Mesenchymal stem cell (in vitro differentiated cells and primary cell): Measurements from ENCODE around the gene MIPOL1.
A peak's percentile ranks its signal among the peaks of the same experiment; 100 is the strongest.

Source experiments
- DNase-seq: peaks from one replicate; pipeline ENCODE4 v3.0.0-alpha.2; 2013
- H2AFZ ChIP-seq: one replicate; pipeline ENCODE4 v1.6.1; 2013; ENCODE audit warnings: low read depth, mild to moderate bottlenecking, control low read depth, inconsistent platforms, low read length, moderate library complexity
- H2AK5ac ChIP-seq: 2 replicates; pipeline ENCODE4 v1.6.1; 2013; ENCODE audit warnings: low read length, moderate library complexity, mild to moderate bottlenecking, inconsistent platforms; ENCODE audit not compliant: severe bottlenecking
- H2BK120ac ChIP-seq: one replicate; pipeline ENCODE4 v1.6.1; 2013; ENCODE audit warnings: low read depth, mild to moderate bottlenecking, inconsistent platforms, low read length, moderate library complexity
- H2BK12ac ChIP-seq, 2 experiments: one replicate each; pipeline ENCODE4 v1.6.1; 2013; ENCODE audit warnings: inconsistent platforms in 2 of 2, low read length in 2 of 2, mild to moderate bottlenecking in 2 of 2, moderate library complexity in 2 of 2, control low read depth in 1 of 2
- H2BK15ac ChIP-seq: one replicate; pipeline ENCODE4 v1.6.1; 2013; ENCODE audit warnings: mild to moderate bottlenecking, low read depth, inconsistent platforms; ENCODE audit not compliant: poor library complexity, severe bottlenecking
- H2BK5ac ChIP-seq: 2 replicates; pipeline ENCODE4 v1.6.1; 2013; ENCODE audit warnings: low read depth, mild to moderate bottlenecking, low read length, control low read depth, inconsistent platforms; ENCODE audit not compliant: poor library complexity, severe bottlenecking
- H3K14ac ChIP-seq, 2 experiments: one replicate each; pipeline ENCODE4 v1.6.1; 2013; ENCODE audit warnings: inconsistent platforms in 2 of 2, low read length in 2 of 2, control low read depth in 1 of 2, mild to moderate bottlenecking in 1 of 2, moderate library complexity in 1 of 2
- H3K18ac ChIP-seq, 2 experiments: one replicate each; pipeline ENCODE4 v1.6.1; 2013; ENCODE audit warnings: inconsistent platforms in 2 of 2, low read length in 2 of 2, control low read depth in 1 of 2, low read depth in 1 of 2, mild to moderate bottlenecking in 1 of 2
- H3K23ac ChIP-seq, 2 experiments: one replicate each; pipeline ENCODE4 v1.6.1; 2013; ENCODE audit warnings: inconsistent platforms in 2 of 2, low read length in 2 of 2, mild to moderate bottlenecking in 2 of 2, moderate library complexity in 2 of 2, control low read depth in 1 of 2
- H3K27ac ChIP-seq: 2 replicates; pipeline ENCODE4 v1.5.1; 2013; ENCODE audit warnings: mild to moderate bottlenecking, moderate library complexity, low read length, control low read depth, inconsistent platforms; ENCODE audit not compliant: poor library complexity, severe bottlenecking
- H3K27me3 ChIP-seq, 2 experiments: 2 replicates each; pipeline versions ENCODE4 v1.6.1 to v1.7.0; 2013; ENCODE audit warnings: low read length in 2 of 2, mild to moderate bottlenecking in 2 of 2, moderate library complexity in 2 of 2, control low read depth in 1 of 2, inconsistent platforms in 1 of 2; ENCODE audit not compliant: control insufficient read depth in 1 of 2, insufficient read depth in 1 of 2
- H3K36me3 ChIP-seq, 2 experiments: 2 replicates each; pipeline versions ENCODE4 v1.6.1 to v1.7.0; 2013; ENCODE audit warnings: low read length in 2 of 2, control low read depth in 1 of 2, inconsistent platforms in 1 of 2, low read depth in 1 of 2, mild to moderate bottlenecking in 1 of 2; ENCODE audit not compliant: insufficient read depth in 2 of 2, control insufficient read depth in 1 of 2
- H3K4ac ChIP-seq, 2 experiments: one replicate each; pipeline ENCODE4 v1.6.1; 2013; ENCODE audit warnings: inconsistent platforms in 2 of 2, low read length in 2 of 2, mild to moderate bottlenecking in 2 of 2, moderate library complexity in 2 of 2, control low read depth in 1 of 2, low read depth in 1 of 2
- H3K4me1 ChIP-seq: 2 replicates; pipeline ENCODE4 v1.6.1; 2013; ENCODE audit warnings: low read depth, low read length, control low read depth; ENCODE audit not compliant: control insufficient read depth, insufficient read depth
- H3K4me2 ChIP-seq: 2 replicates; pipeline ENCODE4 v1.6.1; 2013; ENCODE audit warnings: low read length, mild to moderate bottlenecking, inconsistent platforms; ENCODE audit not compliant: poor library complexity, severe bottlenecking
- H3K4me3 ChIP-seq, 2 experiments: 2 replicates each; pipeline versions ENCODE4 v1.5.1 to v1.7.0; 2013; ENCODE audit warnings: low read length in 2 of 2, mild to moderate bottlenecking in 2 of 2, control low read depth in 1 of 2, low read depth in 1 of 2; ENCODE audit not compliant: insufficient read depth in 1 of 2
- H3K79me1 ChIP-seq: replicated peaks from 2 replicates; pipeline ENCODE4 v1.6.1; 2013; ENCODE audit warnings: mild to moderate bottlenecking, control low read depth, low read length, inconsistent platforms; ENCODE audit not compliant: poor library complexity, severe bottlenecking
- H3K9ac ChIP-seq: 2 replicates; pipeline ENCODE4 v1.7.0; 2013; ENCODE audit warnings: mild to moderate bottlenecking, low read length, moderate library complexity
- H3K9me3 ChIP-seq: 2 replicates; pipeline ENCODE4 v1.7.0; 2013; ENCODE audit warnings: mild to moderate bottlenecking, low read length; ENCODE audit not compliant: control insufficient read depth
- H4K8ac ChIP-seq: one replicate; pipeline ENCODE4 v1.6.1; 2013; ENCODE audit warnings: inconsistent platforms, mild to moderate bottlenecking, low read length, moderate library complexity
- H4K91ac ChIP-seq: one replicate; pipeline ENCODE4 v1.6.1; 2013; ENCODE audit warnings: mild to moderate bottlenecking, low read length, inconsistent platforms
- WGBS: methylation state at CpG from one replicate; pipeline ENCODE4 v1.1.7; 2013; ENCODE audit warnings: mixed read lengths; 5-methylcytosine and 5-hydroxymethylcytosine counted together

Gene MIPOL1

DNA sequence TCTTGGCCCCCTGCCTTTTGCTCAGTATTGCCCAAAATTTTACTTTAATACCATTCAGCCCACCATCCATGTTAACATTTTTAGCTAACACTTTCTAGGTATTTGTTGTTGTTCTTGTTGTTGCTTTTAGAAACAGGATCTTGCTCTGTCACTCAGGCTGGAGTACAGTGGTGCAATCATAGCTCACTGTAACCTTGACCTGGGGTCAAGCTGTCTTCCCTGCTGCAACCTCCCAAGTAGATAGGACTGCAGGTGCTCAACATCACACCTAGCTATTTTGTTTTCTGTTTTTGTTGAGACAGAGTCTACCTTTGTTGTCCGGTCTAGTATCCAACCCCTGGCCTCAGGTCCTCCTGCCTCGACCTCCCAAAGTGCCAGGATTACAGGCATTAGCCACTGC lies 4.0 kb downstream of the MIPOL1 start:
- no peak overlapping the region for H3K9ac ChIP-seq
- no peak overlapping the region for H2BK120ac ChIP-seq
- no peak overlapping the region for H2AFZ ChIP-seq
- DNase-seq, result no peak
- H3K4me2 ChIP-seq, result no peak overlapping the region
- peaks cover 8% of the 10 kb centered on the region for H3K9me3 ChIP-seq
- H4K91ac ChIP-seq, result no peak overlapping the region
- no peak overlapping the region for H2BK5ac ChIP-seq
- H3K27me3 ChIP-seq, result no peaks in the 10 kb centered on the region
- no peak overlapping the region for H3K4ac ChIP-seq
- H3K4me1 ChIP-seq, result peaks cover under 1% of the 10 kb centered on the region
- H4K8ac ChIP-seq, result no peak overlapping the region
- H2BK15ac ChIP-seq, result no peak overlapping the region
- no peak overlapping the region for H2AK5ac ChIP-seq
- WGBS, result 100% methylated on average over 2 of the region's 2 CpGs
- H3K23ac ChIP-seq, result no peak overlapping the region
- H3K79me1 ChIP-seq, result peaks cover 26% of the 10 kb centered on the region
- no peak overlapping the region for H3K27ac ChIP-seq
- peaks cover 0 to 3% of the 10 kb centered on the region in 2 experiments for H3K36me3 ChIP-seq
- no peak overlapping the region for H3K18ac ChIP-seq
- H2BK12ac ChIP-seq, result no peak overlapping the region
- H3K4me3 ChIP-seq, result no peak overlapping the region
- H3K14ac ChIP-seq, result no peak overlapping the region

DNA sequence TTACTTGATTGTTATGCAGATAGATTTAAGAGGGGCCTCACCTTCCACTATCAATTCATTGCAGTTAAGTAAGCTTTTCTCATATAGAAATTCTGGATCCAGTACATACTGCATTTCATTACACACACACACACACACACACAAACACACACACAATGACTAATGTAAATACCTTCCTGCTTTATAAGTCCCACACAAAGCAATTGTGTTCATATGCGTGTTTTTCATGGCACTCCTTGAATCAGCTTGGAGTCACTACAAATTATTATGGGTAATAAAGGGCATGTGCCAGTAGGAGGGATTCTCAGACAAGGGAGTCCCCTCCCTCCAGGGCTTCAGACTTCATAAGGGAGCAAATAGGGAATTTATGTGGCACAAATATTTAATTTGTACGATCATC lies 4.5 kb downstream of the MIPOL1 start:
- no peaks in the 10 kb centered on the region for H3K27me3 ChIP-seq
- H2AK5ac ChIP-seq, result no peak overlapping the region
- H3K4me1 ChIP-seq, result no peaks in the 10 kb centered on the region
- no peak overlapping the region for H2BK5ac ChIP-seq
- H2BK15ac ChIP-seq, result no peak overlapping the region
- no peak overlapping the region for H3K4ac ChIP-seq
- WGBS, result 83% methylated on average over 2 of the region's 2 CpGs
- H3K4me3 ChIP-seq, result no peak overlapping the region
- H3K27ac ChIP-seq, result no peak overlapping the region
- H4K8ac ChIP-seq, result no peak overlapping the region
- no peak overlapping the region for H2BK120ac ChIP-seq
- peaks cover 9% of the 10 kb centered on the region for H3K9me3 ChIP-seq
- no peak overlapping the region for H4K91ac ChIP-seq
- H3K9ac ChIP-seq, result no peak overlapping the region
- peaks cover 30% of the 10 kb centered on the region for H3K79me1 ChIP-seq
- no peak overlapping the region for H2AFZ ChIP-seq
- peak; percentile 35 for DNase-seq
- no peak overlapping the region for H2BK12ac ChIP-seq
- no peak overlapping the region for H3K23ac ChIP-seq
- peaks cover 0 to 3% of the 10 kb centered on the region in 2 experiments for H3K36me3 ChIP-seq
- no peak overlapping the region for H3K14ac ChIP-seq
- H3K4me2 ChIP-seq, result no peak overlapping the region
- H3K18ac ChIP-seq, result no peak overlapping the region

DNA sequence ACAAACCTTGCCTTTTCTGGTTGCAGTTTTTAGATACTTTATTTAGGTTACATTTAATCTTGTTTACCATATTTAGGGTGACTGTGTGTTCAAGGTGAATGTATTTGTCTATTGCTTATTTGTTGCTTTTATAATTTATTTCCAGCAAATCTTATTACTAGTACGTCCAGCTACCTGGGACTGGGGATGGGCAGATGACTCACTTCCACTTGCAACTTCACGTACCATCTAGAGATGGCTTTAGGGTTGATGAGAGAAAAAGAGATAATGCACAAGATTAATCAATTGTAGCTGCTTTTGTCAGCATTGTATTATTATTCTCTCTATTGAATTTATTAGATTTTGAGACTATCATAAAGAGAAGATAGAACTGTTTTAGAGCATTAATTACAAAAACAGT lies 5.1 kb downstream of the MIPOL1 start:
- Histone ChIP-seq H3K9me3 (peaks cover 9% of the 10 kb centered on the region), H2BK120ac (no peak overlapping the region), H4K8ac (no peak overlapping the region), H3K14ac (no peak overlapping the region), H3K4me2 (no peak overlapping the region), H3K36me3 (peaks cover 0 to 3% of the 10 kb centered on the region in 2 experiments), H3K4me1 (no peaks in the 10 kb centered on the region), H3K27ac (no peak overlapping the region), H2BK5ac (no peak overlapping the region), H2AK5ac (no peak overlapping the region), H3K27me3 (no peaks in the 10 kb centered on the region), H3K9ac (no peak overlapping the region), H3K79me1 (peaks cover 30% of the 10 kb centered on the region), H4K91ac (no peak overlapping the region), H2BK15ac (no peak overlapping the region), H3K4ac (no peak overlapping the region), H3K18ac (no peak overlapping the region), H2AFZ (no peak overlapping the region), H3K4me3 (no peak overlapping the region), H3K23ac (no peak overlapping the region), H2BK12ac (no peak overlapping the region)
- no peak for DNase-seq
- WGBS, result no CpG with 5 or more reads among the region's 2 CpGs

DNA sequence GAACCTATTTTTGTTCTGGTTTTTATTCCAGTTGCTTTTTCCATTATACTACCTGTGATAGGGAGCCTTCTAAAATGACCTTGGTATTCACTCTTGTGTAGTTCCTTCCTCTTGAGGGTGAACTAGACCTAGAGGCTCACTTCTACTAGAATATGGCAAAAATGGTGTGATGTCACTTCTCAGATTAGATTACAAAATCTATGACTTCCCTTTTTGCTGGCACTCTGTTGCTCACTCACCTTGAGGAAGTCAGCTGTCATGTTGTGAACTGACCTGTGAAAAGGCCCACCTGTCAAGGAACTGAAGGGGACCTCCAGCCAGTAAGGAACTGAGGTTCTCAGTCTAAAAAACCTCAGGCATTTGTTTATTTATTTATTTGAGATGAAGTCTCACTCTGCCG lies 5.7 kb downstream of the MIPOL1 start:
- Histone ChIP-seq H3K36me3 (peaks cover 0 to 3% of the 10 kb centered on the region in 2 experiments), H3K23ac (no peak overlapping the region), H2BK15ac (no peak overlapping the region), H3K79me1 (peaks cover 30% of the 10 kb centered on the region), H2AFZ (no peak overlapping the region), H3K18ac (no peak overlapping the region), H3K27ac (no peak overlapping the region), H2BK5ac (no peak overlapping the region), H3K27me3 (no peaks in the 10 kb centered on the region), H3K4me3 (no peak overlapping the region), H2BK12ac (no peak overlapping the region), H2AK5ac (no peak overlapping the region), H2BK120ac (no peak overlapping the region), H4K91ac (no peak overlapping the region), H3K9me3 (peaks cover 9% of the 10 kb centered on the region), H3K4ac (no peak overlapping the region), H3K4me1 (no peaks in the 10 kb centered on the region), H3K4me2 (no peak overlapping the region), H4K8ac (no peak overlapping the region), H3K14ac (no peak overlapping the region), H3K9ac (no peak overlapping the region)
- no peak for DNase-seq
- 81% methylated on average over 1 of the region's 1 CpG for WGBS
